ENCODE data around the gene HYI. TPM values are rescaled to one million over a fixed set of nuclear protein-coding genes. Genes with fewer than 3 reads are reported as not detected.

Gene HYI
- total RNA-seq, 1 donor from 2014 or later = 25.8 TPM

DNA sequence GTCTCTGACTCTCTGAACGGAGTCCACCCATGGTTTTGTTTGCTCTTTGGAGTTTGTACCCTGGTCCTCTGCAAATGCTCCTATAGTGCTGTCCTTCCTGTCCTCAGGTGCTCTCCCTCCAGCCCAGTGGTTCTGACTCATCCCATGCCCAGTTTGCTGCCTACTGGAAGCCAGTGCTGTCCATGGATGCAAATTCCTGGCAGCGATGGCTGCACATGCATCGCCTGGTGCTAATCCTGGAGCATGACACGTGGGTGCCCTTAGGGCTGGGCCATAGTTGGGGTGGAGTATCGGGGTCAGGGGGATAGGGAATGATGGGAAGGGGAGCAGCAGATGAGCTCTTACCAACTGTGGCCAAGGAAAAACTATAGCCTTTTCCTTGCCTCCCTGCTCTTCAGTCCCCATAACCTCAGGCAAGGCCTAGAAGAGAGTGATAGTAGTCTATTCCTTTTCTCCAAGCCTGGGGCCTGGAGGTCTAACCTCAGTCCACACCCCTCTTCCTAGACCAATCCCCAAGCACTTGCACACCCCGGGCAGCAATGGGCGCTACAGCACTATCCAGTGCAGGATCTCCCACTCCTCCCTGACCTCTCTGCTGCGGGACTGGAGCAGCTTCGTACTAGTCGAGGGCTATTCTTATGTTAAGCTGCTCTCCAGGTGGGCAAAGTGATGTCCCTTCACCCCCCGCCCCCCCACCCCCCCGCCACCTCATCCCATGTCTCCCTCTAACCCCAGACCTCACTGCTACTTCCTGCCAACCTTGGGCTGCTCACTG is 31.6 kb downstream of the HYI start:
- H3K4me1 ChIP-seq = no peaks in the 10 kb centered on the region
- H3K9me3 ChIP-seq = no peaks in the 10 kb centered on the region
- H3K27me3 ChIP-seq = no peaks in the 10 kb centered on the region
- TF ChIP-seq POLR2A (IDR thresholded peaks at IDR 0.05) = no peak
- TF ChIP-seq POLR2AphosphoS5 (IDR thresholded peaks at IDR 0.05; ENCODE audit: insufficient read depth in 1 of 2, low read depth in 1 of 2) = no peak
- TF ChIP-seq, protein P1, sequence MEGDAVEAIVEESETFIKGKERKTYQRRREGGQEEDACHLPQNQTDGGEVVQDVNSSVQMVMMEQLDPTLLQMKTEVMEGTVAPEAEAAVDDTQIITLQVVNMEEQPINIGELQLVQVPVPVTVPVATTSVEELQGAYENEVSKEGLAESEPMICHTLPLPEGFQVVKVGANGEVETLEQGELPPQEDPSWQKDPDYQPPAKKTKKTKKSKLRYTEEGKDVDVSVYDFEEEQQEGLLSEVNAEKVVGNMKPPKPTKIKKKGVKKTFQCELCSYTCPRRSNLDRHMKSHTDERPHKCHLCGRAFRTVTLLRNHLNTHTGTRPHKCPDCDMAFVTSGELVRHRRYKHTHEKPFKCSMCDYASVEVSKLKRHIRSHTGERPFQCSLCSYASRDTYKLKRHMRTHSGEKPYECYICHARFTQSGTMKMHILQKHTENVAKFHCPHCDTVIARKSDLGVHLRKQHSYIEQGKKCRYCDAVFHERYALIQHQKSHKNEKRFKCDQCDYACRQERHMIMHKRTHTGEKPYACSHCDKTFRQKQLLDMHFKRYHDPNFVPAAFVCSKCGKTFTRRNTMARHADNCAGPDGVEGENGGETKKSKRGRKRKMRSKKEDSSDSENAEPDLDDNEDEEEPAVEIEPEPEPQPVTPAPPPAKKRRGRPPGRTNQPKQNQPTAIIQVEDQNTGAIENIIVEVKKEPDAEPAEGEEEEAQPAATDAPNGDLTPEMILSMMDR (IDR thresholded peaks at IDR 0.05) = no peak
- H3K4me3 ChIP-seq = no peak overlapping the region
- DNase-seq (ENCODE audit: extremely low spot score in 2 of 2) = no peak
- no peak overlapping the region for H3K27ac ChIP-seq
- peaks cover 0 to 91% of the 10 kb centered on the region in 2 donors for H3K36me3 ChIP-seq
- intact Hi-C loops (cut with DNase I) = no loop called here

DNA sequence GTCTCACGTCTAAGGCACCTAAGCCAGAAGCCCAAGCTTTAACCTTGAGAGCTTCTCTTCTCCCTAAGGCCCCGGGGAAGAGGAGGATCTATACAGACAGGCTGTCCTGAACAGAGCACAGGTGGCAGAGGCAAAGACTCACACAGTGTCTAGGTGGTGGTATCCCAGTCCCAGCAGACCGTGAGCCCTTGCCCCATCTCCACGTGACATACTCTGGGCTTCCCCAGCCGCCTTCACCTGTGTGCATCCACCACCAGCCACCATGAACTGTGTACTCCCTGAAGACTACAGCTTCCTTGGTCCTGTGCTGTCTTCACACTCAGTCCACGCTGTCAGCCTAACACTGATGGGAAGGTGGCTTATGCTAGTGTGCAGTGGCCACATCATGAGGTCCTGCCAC is 32.3 kb downstream of the HYI start:
- no peak overlapping the region for H3K27ac ChIP-seq
- no peak overlapping the region for H3K4me3 ChIP-seq
- TF ChIP-seq, protein P1 (IDR thresholded peaks at IDR 0.05) = no peak
- no peak for TF ChIP-seq POLR2A (IDR thresholded peaks at IDR 0.05)
- TF ChIP-seq POLR2AphosphoS5 (IDR thresholded peaks at IDR 0.05; ENCODE audit: insufficient read depth in 1 of 2, low read depth in 1 of 2) = no peak
- H3K4me1 ChIP-seq = no peaks in the 10 kb centered on the region
- H3K27me3 ChIP-seq = no peaks in the 10 kb centered on the region
- no peak for DNase-seq (ENCODE audit: extremely low spot score in 2 of 2)
- intact Hi-C loops (cut with DNase I) = no loop called here
- peaks cover 0 to 89% of the 10 kb centered on the region in 2 donors for H3K36me3 ChIP-seq
- no peaks in the 10 kb centered on the region for H3K9me3 ChIP-seq

GRCh38 chr1:43420874-43421273 is 32.9 kb downstream of the HYI start:
- Histone ChIP-seq H3K36me3 (peaks cover 0 to 89% of the 10 kb centered on the region in 2 donors), H3K27ac (no peak overlapping the region), H3K4me1 (no peaks in the 10 kb centered on the region), H3K27me3 (no peaks in the 10 kb centered on the region), H3K9me3 (no peaks in the 10 kb centered on the region), H3K4me3 (no peak overlapping the region)
- TF ChIP-seq, protein P1 (IDR thresholded peaks at IDR 0.05) = no peak
- TF ChIP-seq POLR2A (IDR thresholded peaks at IDR 0.05) (no peak), POLR2AphosphoS5 (IDR thresholded peaks at IDR 0.05; ENCODE audit: insufficient read depth in 1 of 2, low read depth in 1 of 2) (no peak)
- intact Hi-C loops (cut with DNase I) = no loop called here
- DNase-seq (ENCODE audit: extremely low spot score in 2 of 2) = no peak

DNA sequence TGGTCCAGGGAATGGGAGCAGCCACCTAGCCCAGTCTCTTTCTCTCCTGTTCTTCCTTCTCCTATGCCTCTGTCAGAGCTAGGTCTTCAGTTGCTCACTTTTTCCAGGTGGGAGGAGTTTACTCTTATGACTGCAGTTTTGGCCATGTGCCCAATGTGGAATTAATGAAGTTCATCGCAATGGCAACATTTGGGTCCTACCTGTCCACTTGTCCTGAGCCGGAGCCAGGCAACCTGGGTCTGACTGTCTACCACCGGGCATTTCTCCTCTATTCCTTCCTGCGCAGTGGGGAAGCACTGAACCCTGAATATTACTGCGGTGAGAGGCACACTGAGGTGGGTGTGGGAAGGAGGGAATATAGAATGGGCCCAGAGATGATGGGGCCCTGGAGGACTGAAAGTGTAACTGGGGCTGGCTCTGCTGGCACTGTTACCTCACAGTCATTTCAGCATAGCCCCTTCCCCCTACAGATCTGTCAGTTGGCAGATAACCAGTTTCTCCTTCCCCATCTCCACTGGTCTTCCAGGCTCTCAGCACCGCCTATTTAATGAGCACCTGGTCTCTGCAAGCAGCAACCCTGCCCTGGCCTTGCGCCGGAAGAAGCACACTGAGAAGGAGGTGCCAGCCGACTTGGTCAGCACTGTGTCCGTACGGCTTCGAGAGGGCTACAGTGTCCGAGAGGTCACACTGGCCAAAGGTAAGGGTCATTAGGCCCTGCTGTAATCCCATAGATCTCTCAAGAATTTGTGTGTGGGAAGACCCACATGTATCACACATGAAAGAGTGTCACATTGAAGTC is 33.9 kb downstream of the HYI start:
- intact Hi-C loops (cut with DNase I) = loop anchor here (5.0 kb wide), 1 partner anchor 913 kb away; no protein-coding TSS in a partner anchor
- DNase-seq (ENCODE audit: extremely low spot score in 2 of 2) = no peak
- Histone ChIP-seq H3K27me3 (no peaks in the 10 kb centered on the region), H3K4me3 (no peak overlapping the region), H3K27ac (no peak overlapping the region), H3K36me3 (peaks cover 0 to 82% of the 10 kb centered on the region in 2 donors), H3K4me1 (no peaks in the 10 kb centered on the region), H3K9me3 (no peaks in the 10 kb centered on the region)
- TF ChIP-seq POLR2AphosphoS5 (IDR thresholded peaks at IDR 0.05; ENCODE audit: insufficient read depth in 1 of 2, low read depth in 1 of 2) = no peak
- TF ChIP-seq, protein P1 (IDR thresholded peaks at IDR 0.05) = no peak
- TF ChIP-seq POLR2A (IDR thresholded peaks at IDR 0.05) = no peak

Measured in vagina (tissue), 2 donors.